ENCODE results near the gene ZNF462.

GRCh38 chr9:106830527-106831150, 32.3 kb upstream of the ZNF462 start:
- TF ChIP-seq, protein P1, sequence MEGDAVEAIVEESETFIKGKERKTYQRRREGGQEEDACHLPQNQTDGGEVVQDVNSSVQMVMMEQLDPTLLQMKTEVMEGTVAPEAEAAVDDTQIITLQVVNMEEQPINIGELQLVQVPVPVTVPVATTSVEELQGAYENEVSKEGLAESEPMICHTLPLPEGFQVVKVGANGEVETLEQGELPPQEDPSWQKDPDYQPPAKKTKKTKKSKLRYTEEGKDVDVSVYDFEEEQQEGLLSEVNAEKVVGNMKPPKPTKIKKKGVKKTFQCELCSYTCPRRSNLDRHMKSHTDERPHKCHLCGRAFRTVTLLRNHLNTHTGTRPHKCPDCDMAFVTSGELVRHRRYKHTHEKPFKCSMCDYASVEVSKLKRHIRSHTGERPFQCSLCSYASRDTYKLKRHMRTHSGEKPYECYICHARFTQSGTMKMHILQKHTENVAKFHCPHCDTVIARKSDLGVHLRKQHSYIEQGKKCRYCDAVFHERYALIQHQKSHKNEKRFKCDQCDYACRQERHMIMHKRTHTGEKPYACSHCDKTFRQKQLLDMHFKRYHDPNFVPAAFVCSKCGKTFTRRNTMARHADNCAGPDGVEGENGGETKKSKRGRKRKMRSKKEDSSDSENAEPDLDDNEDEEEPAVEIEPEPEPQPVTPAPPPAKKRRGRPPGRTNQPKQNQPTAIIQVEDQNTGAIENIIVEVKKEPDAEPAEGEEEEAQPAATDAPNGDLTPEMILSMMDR (IDR thresholded peaks at IDR 0.05) = no peak
- TF ChIP-seq POLR2A (IDR thresholded peaks at IDR 0.05) (no peak), POLR2AphosphoS5 (IDR thresholded peaks at IDR 0.05) (no peak), EP300 (IDR thresholded peaks at IDR 0.05) (no peak)
